ENCODE measurements around the gene RTP5.

Gene RTP5

GRCh38 chr2:241871538-241872312 is 2.2 kb downstream of the RTP5 start:
- Histone ChIP-seq H3K9me3 (ENCODE audit: insufficient read depth, low read length) (no peaks in the 10 kb centered on the region), H2AFZ (ENCODE audit: low read depth, low read length, severe bottlenecking) (no peak overlapping the region), H3K27me3 (ENCODE audit: low read length) (no peaks in the 10 kb centered on the region), H3K79me2 (ENCODE audit: insufficient read depth, low read length) (no peaks in the 10 kb centered on the region), H3K36me3 (ENCODE audit: low read length) (no peaks in the 10 kb centered on the region), H3F3A (ENCODE audit: insufficient read depth) (peaks cover 7% of the 10 kb centered on the region; the same call in 1 of the 2 replicates), H3K4me2 (ENCODE audit: low read depth, low read length, poor library complexity, severe bottlenecking) (no peak overlapping the region), H3K27ac (ENCODE audit: low read depth, low read length) (no peak overlapping the region), H3K4me3 (ENCODE audit: insufficient read depth, low read length, poor library complexity, severe bottlenecking) (no peak overlapping the region), H3K9me2 (replicated peaks; ENCODE audit: insufficient read depth, low read length) (no peaks in the 10 kb centered on the region), H4K20me1 (ENCODE audit: low read depth, low read length) (no peaks in the 10 kb centered on the region), H3K9ac (ENCODE audit: low read length) (no peak overlapping the region)
- TF ChIP-seq EZH2phosphoT487 (conservative IDR thresholded peaks at IDR 0.05; ENCODE audit: low read length), result no peak
- no peak for TF ChIP-seq CTCF (IDR thresholded peaks at IDR 0.05; ENCODE audit: insufficient read depth, low read length, poor library complexity, severe bottlenecking)

GRCh38 chr2:241872313-241872642 is 2.7 kb downstream of the RTP5 start:
- Histone ChIP-seq H3K36me3 (ENCODE audit: low read length) (no peaks in the 10 kb centered on the region), H3K27me3 (ENCODE audit: low read length) (no peaks in the 10 kb centered on the region), H3K4me2 (ENCODE audit: low read depth, low read length, poor library complexity, severe bottlenecking) (no peak overlapping the region), H3K9me3 (ENCODE audit: insufficient read depth, low read length) (no peaks in the 10 kb centered on the region), H3F3A (ENCODE audit: insufficient read depth) (peaks cover 7% of the 10 kb centered on the region; the same call in 1 of the 2 replicates), H2AFZ (ENCODE audit: low read depth, low read length, severe bottlenecking) (no peak overlapping the region), H3K4me3 (ENCODE audit: insufficient read depth, low read length, poor library complexity, severe bottlenecking) (no peak overlapping the region), H4K20me1 (ENCODE audit: low read depth, low read length) (no peaks in the 10 kb centered on the region), H3K9me2 (replicated peaks; ENCODE audit: insufficient read depth, low read length) (no peaks in the 10 kb centered on the region), H3K27ac (ENCODE audit: low read depth, low read length) (no peak overlapping the region), H3K9ac (ENCODE audit: low read length) (no peak overlapping the region), H3K79me2 (ENCODE audit: insufficient read depth, low read length) (no peaks in the 10 kb centered on the region)
- no peak for TF ChIP-seq EZH2phosphoT487 (conservative IDR thresholded peaks at IDR 0.05; ENCODE audit: low read length)
- no peak for TF ChIP-seq CTCF (IDR thresholded peaks at IDR 0.05; ENCODE audit: insufficient read depth, low read length, poor library complexity, severe bottlenecking)

- Histone ChIP-seq H2AFZ (ENCODE audit: low read depth, low read length, severe bottlenecking) (no peak overlapping the region), H4K20me1 (ENCODE audit: low read depth, low read length) (no peaks in the 10 kb centered on the region), H3K9ac (ENCODE audit: low read length) (no peak overlapping the region), H3K27me3 (ENCODE audit: low read length) (no peaks in the 10 kb centered on the region), H3K79me2 (ENCODE audit: insufficient read depth, low read length) (no peaks in the 10 kb centered on the region), H3F3A (ENCODE audit: insufficient read depth) (peaks cover 7% of the 10 kb centered on the region; the same call in 1 of the 2 replicates), H3K4me2 (ENCODE audit: low read depth, low read length, poor library complexity, severe bottlenecking) (no peak overlapping the region), H3K9me2 (replicated peaks; ENCODE audit: insufficient read depth, low read length) (no peaks in the 10 kb centered on the region), H3K27ac (ENCODE audit: low read depth, low read length) (no peak overlapping the region), H3K9me3 (ENCODE audit: insufficient read depth, low read length) (no peaks in the 10 kb centered on the region), H3K36me3 (ENCODE audit: low read length) (no peaks in the 10 kb centered on the region), H3K4me3 (ENCODE audit: insufficient read depth, low read length, poor library complexity, severe bottlenecking) (no peak overlapping the region)
- TF ChIP-seq CTCF (IDR thresholded peaks at IDR 0.05; ENCODE audit: insufficient read depth, low read length, poor library complexity, severe bottlenecking) (no peak), EZH2phosphoT487 (conservative IDR thresholded peaks at IDR 0.05; ENCODE audit: low read length) (no peak)
Observed at GRCh38 chr2:241873081-241873802, 3.7 kb downstream of the RTP5 start.
